ENCODE data around the gene SOX3. TPM values are rescaled to one million over a fixed set of nuclear protein-coding genes. Genes with fewer than 3 reads are reported as not detected.

Gene SOX3
- total RNA-seq, 1 experiment from 2014 or later, result not detected

- Histone ChIP-seq H3K9ac (ENCODE audit: low read length) (no peak overlapping the region), H3K4me3 (replicated peaks in 1 of 2; ENCODE audit: low read depth in 1 of 2, low read length in 2 of 2) (no peak overlapping the region), H3K9me3 (ENCODE audit: control insufficient read depth in 1 of 2, insufficient read depth in 1 of 2, low read depth in 1 of 2, low read length in 2 of 2) (no peaks in the 10 kb centered on the region), H3K4me1 (ENCODE audit: control insufficient read depth in 1 of 2, insufficient read depth in 2 of 2, low read length in 2 of 2) (no peaks in the 10 kb centered on the region), H3K27ac (ENCODE audit: low read depth, low read length) (no peak overlapping the region), H3K36me3 (ENCODE audit: control insufficient read depth in 1 of 2, insufficient read depth in 2 of 2, low read length in 2 of 2) (no peaks in the 10 kb centered on the region), H3K27me3 (ENCODE audit: insufficient read depth, low read length) (no peaks in the 10 kb centered on the region), H3K4me2 (ENCODE audit: low read length) (no peak overlapping the region), H2AFZ (ENCODE audit: low read depth, low read length, poor library complexity, severe bottlenecking) (no peak overlapping the region), H3K9me2 (ENCODE audit: insufficient read depth) (no peaks in the 10 kb centered on the region), H4K20me1 (ENCODE audit: insufficient read depth) (no peaks in the 10 kb centered on the region), H3K79me2 (ENCODE audit: insufficient read depth, low read length) (no peaks in the 10 kb centered on the region)
- DNase-seq (ENCODE audit: low read depth, low spot score) (no peak), ATAC-seq (no peak)
- BruUV-seq (replicated peaks), result no TSS peak
- ChIA-PET RAD21 (ENCODE audit: low non-redundant PET in 1 of 2, low total read pairs in 2 of 2, uncharacterized antibody in 2 of 2, unreplicated experiment in 2 of 2) (no interaction called here), POLR2A (no interaction called here), CTCF (no interaction called here)
- intact Hi-C loops (cut with micrococcal nuclease), result no loop called here
- TF ChIP-seq YY1 (IDR thresholded peaks at IDR 0.05; ENCODE audit: extremely low read depth, insufficient replicate concordance, low read depth, low read length), result no peak
- no peak for TF ChIP-seq SP1 (IDR thresholded peaks at IDR 0.05; ENCODE audit: low read depth)
- TF ChIP-seq EZH2phosphoT487 (IDR thresholded peaks at IDR 0.05; ENCODE audit: borderline replicate concordance), result no peak
- no peak for TF ChIP-seq JUND (IDR thresholded peaks at IDR 0.05)
- no peak for TF ChIP-seq REST (IDR thresholded peaks at IDR 0.05; ENCODE audit: low read depth)
These were observed 2.5 kb upstream of the SOX3 start for GRCh38 chrX:140507223-140507981.
